ENCODE results near the gene TUBA1A. TPM values are rescaled to one million over a fixed set of nuclear protein-coding genes. Genes with fewer than 3 reads are reported as not detected.
"Not testable (repeated sequence)": the region's sequence is repeated elsewhere in the genome, so short reads cannot be mapped to it uniquely, and the experiment has no call there.

TUBA1A gene
- total RNA-seq, 4 donors from 2014 or later = 14.7 to 68.0 (median 25.1) TPM

DNA sequence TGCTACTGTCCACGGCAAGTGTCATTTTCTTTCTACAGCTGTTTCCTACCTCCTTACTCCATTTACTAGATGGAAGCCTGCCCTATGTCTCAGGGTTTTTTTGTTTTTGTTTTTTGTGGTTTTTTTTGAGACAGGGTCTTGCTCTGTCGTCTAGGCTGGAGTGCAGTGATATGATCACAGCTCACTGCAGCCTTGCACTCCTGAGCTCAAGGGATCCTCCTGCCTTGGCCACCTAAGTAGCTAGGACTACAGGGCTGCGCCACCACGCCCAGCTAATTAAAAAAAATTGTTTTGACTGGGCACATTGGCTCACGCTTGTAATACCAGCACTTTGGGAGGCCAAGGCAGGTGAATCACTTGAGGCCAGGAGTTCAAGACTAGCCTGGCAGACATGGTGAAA lies 14.7 kb downstream of the TUBA1A start:
- in situ Hi-C loops (cut with MboI; ENCODE audit: low sequenced_read_pairs in 4 of 4) = no loop called here
- no peaks in the 10 kb centered on the region for H3K4me1 ChIP-seq
- H3K36me3 ChIP-seq = no peaks in the 10 kb centered on the region
- TF ChIP-seq, protein P1, sequence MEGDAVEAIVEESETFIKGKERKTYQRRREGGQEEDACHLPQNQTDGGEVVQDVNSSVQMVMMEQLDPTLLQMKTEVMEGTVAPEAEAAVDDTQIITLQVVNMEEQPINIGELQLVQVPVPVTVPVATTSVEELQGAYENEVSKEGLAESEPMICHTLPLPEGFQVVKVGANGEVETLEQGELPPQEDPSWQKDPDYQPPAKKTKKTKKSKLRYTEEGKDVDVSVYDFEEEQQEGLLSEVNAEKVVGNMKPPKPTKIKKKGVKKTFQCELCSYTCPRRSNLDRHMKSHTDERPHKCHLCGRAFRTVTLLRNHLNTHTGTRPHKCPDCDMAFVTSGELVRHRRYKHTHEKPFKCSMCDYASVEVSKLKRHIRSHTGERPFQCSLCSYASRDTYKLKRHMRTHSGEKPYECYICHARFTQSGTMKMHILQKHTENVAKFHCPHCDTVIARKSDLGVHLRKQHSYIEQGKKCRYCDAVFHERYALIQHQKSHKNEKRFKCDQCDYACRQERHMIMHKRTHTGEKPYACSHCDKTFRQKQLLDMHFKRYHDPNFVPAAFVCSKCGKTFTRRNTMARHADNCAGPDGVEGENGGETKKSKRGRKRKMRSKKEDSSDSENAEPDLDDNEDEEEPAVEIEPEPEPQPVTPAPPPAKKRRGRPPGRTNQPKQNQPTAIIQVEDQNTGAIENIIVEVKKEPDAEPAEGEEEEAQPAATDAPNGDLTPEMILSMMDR (IDR thresholded peaks at IDR 0.05 in 4 of 5, conservative IDR thresholded peaks at IDR 0.05 in 1 of 5) = no peak
- TF ChIP-seq POLR2A (IDR thresholded peaks at IDR 0.05) = no peak
- no peak for ATAC-seq
- no peaks in the 10 kb centered on the region for H3K27me3 ChIP-seq
- no peak overlapping the region for H3K4me3 ChIP-seq
- DNase-seq = no peak
- no peaks in the 10 kb centered on the region for H3K9me3 ChIP-seq
- intact Hi-C loops (cut with DNase I; ENCODE audit: low total_unique reads) = no loop called here
- H3K27ac ChIP-seq = no peak overlapping the region

DNA sequence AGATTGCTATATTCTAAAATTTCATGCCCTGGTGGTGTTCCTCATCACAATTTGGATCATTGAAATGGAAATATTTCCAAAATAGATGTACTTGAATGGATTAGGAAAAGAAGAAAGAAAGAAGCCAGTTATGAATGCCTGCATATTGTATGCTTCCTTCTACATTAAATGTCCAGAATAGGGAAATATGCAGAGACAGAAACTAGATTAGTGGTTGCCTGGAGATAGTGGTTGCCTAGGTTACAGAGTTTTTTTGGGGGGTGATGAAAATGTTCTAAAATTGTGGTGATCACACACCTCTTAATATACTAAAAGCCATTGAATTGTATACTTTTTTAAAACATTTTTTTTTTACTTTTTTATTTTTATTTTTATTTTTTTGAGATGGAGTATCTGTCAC lies 18.0 kb downstream of the TUBA1A start:
- TF ChIP-seq POLR2A (IDR thresholded peaks at IDR 0.05) = no peak
- TF ChIP-seq, protein P1 (IDR thresholded peaks at IDR 0.05 in 4 of 5, conservative IDR thresholded peaks at IDR 0.05 in 1 of 5) = no peak
- Histone ChIP-seq H3K27me3 (no peaks in the 10 kb centered on the region), H3K36me3 (no peaks in the 10 kb centered on the region), H3K4me1 (no peaks in the 10 kb centered on the region), H3K9me3 (no peaks in the 10 kb centered on the region), H3K4me3 (no peak overlapping the region), H3K27ac (no peak overlapping the region)
- no peak for ATAC-seq
- DNase-seq = no peak
- intact Hi-C loops (cut with DNase I; ENCODE audit: low total_unique reads) (no loop called here), in situ Hi-C loops (cut with MboI; ENCODE audit: low sequenced_read_pairs in 4 of 4) (no loop called here)

DNA sequence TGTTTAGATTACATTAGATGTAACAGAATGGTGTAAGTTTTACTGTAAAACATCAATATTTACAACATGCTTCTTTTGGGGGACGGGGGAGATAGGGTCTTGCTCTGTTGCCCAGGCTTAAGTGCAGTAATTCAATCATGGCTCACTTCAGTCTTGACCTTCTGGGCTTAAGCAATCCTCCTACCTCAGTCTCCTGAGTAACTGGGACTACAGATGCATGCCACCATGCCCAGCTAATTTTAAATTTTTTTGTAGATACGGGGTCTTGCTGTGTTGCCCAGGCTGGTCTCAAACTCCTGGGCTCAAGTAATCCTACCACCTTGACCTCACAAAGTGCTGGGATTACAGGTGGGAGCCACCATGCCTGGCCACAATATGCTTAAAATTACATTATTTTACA lies 23.8 kb downstream of the TUBA1A start:
- ATAC-seq (no peak), DNase-seq (no peak)
- in situ Hi-C loops (cut with MboI; ENCODE audit: low sequenced_read_pairs in 4 of 4) (no loop called here), intact Hi-C loops (cut with DNase I; ENCODE audit: low total_unique reads) (no loop called here)
- no peak overlapping the region for H3K27ac ChIP-seq
- H3K9me3 ChIP-seq = no peaks in the 10 kb centered on the region
- H3K4me1 ChIP-seq = peaks cover 0 to 3% of the 10 kb centered on the region in 2 donors
- no peaks in the 10 kb centered on the region for H3K27me3 ChIP-seq
- H3K4me3 ChIP-seq = no peak overlapping the region
- no peaks in the 10 kb centered on the region for H3K36me3 ChIP-seq
- TF ChIP-seq POLR2A (IDR thresholded peaks at IDR 0.05) = no peak

DNA sequence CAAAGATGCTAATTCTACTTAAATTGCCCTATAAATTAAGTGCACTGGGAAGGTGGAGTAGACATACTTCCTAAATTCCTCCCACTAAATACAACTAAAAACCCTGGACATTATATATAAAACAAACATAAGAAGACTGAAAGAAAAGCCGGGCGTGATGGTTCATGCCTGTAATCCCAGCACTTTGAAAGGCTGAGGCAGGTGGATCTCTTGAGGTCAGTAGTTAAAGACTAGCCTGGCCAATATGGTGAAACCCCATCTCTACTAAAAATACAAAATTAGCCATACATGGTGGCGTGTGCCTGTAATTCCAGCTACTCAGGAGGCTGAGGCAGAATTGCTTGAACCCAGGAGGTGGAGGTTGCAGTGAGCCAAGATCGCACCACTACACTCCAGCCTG lies 27.0 kb downstream of the TUBA1A start:
- in situ Hi-C loops (cut with MboI; ENCODE audit: low sequenced_read_pairs in 4 of 4); DNase-seq; intact Hi-C loops (cut with DNase I; ENCODE audit: low total_unique reads): not testable (repeated sequence)

DNA sequence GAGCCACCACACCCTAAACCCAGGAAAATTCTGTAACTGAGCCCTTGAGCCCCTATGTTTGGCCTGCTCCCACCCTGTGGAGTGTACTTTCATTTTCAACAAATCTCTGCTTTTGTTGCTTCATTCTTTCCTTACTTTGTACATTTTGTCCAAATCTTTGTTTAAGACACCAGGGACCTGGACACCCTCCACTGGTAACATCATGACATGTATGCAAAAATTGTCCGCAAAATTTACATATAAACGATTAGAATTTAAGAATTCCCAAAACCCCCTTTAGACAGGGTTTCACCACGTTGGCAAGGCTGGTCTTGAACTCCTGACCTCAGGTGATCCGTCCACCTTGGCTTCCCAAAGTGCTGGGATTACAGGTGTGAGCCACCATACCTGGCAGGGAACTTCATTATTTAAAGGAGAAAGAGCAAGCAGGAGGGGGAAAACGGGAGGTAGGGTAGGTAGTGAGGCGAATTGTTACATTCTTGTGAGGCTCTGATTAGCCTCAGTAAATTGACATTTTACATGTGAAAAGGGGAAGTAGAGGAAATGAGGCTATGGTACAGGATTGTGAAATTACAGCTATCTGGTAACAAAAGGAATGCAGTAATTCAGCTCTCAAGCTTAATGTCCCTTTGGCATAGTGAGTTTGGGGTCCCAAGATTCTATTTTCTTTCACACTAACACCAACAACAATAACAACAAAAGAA lies 27.6 kb downstream of the TUBA1A start:
- Histone ChIP-seq H3K27me3 (no peaks in the 10 kb centered on the region), H3K27ac (no peak overlapping the region), H3K4me3 (no peak overlapping the region), H3K9me3 (no peaks in the 10 kb centered on the region), H3K4me1 (peaks cover 0 to 3% of the 10 kb centered on the region in 2 donors), H3K36me3 (no peaks in the 10 kb centered on the region)
- in situ Hi-C loops (cut with MboI; ENCODE audit: low sequenced_read_pairs in 4 of 4) = no loop called here
- intact Hi-C loops (cut with DNase I; ENCODE audit: low total_unique reads) = no loop called here
- DNase-seq = no peak
- ATAC-seq = no peak
- no peak for TF ChIP-seq POLR2A (IDR thresholded peaks at IDR 0.05)
- TF ChIP-seq, protein P1 (IDR thresholded peaks at IDR 0.05 in 4 of 5, conservative IDR thresholded peaks at IDR 0.05 in 1 of 5) = no peak

More for the DNA sequence above, 27.0 kb downstream of the TUBA1A start:
- not testable (repeated sequence) for ATAC-seq, H3K9me3 ChIP-seq, H3K36me3 ChIP-seq, H3K27me3 ChIP-seq, H3K4me1 ChIP-seq, H3K4me3 ChIP-seq, H3K27ac ChIP-seq

DNA sequence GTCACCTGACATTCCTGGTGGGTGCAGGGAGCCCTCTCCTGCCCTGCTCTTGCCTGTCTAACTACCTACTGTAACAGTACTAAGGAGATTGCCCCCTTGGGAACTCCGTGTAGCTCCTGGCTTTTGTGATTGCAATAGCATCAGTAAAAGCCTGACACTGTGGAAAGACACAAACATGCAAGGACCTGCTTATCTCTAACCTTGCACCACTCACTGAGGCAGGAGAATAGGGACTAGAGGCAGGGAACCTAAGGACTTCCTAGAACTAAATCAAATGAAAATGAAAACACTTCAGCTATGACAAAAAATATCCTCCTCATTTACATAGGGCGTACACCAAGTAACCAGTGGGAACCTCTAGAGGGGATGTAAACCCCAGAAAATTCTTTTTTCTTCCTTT lies 28.5 kb downstream of the TUBA1A start:
- in situ Hi-C loops (cut with MboI; ENCODE audit: low sequenced_read_pairs in 4 of 4) (no loop called here), intact Hi-C loops (cut with DNase I; ENCODE audit: low total_unique reads) (no loop called here)
- TF ChIP-seq, protein P1 (IDR thresholded peaks at IDR 0.05 in 4 of 5, conservative IDR thresholded peaks at IDR 0.05 in 1 of 5) = no peak
- TF ChIP-seq POLR2A (IDR thresholded peaks at IDR 0.05) = no peak

More for the DNA sequence above, 28.5 kb downstream of the TUBA1A start:
- ATAC-seq (no peak), DNase-seq (no peak)
- no peak overlapping the region for H3K27ac ChIP-seq
- peaks cover 0 to 3% of the 10 kb centered on the region in 2 donors for H3K4me1 ChIP-seq
- no peaks in the 10 kb centered on the region for H3K9me3 ChIP-seq
- no peaks in the 10 kb centered on the region for H3K36me3 ChIP-seq
- no peak overlapping the region for H3K4me3 ChIP-seq
- H3K27me3 ChIP-seq = no peaks in the 10 kb centered on the region

Measured in gastrocnemius medialis (tissue), 4 donors.